ENCODE data around the gene SLC6A8.

Gene SLC6A8

GRCh38 chrX:153719238-153719637 lies 31.5 kb downstream of the SLC6A8 start:
- H2BK120ac ChIP-seq (ENCODE audit: low read depth, low read length), result no peak overlapping the region
- H3K14ac ChIP-seq (ENCODE audit: low read length), result no peak overlapping the region
- no peak overlapping the region for H2AFZ ChIP-seq (ENCODE audit: low read length)
- H3K23ac ChIP-seq (ENCODE audit: low read depth, low read length, poor library complexity), result no peak overlapping the region
- no peak for DNase-seq (ENCODE audit: low spot score)
- no peak overlapping the region for H2BK15ac ChIP-seq (ENCODE audit: low read length)
- no peak overlapping the region for H4K91ac ChIP-seq (ENCODE audit: low read depth, low read length, poor library complexity)
- no peak overlapping the region for H3K18ac ChIP-seq (ENCODE audit: low read length)
- H3K9me3 ChIP-seq (replicated peaks in 1 of 2; ENCODE audit: control insufficient read depth in 2 of 2, insufficient read depth in 1 of 2, low read depth in 1 of 2, low read length in 2 of 2), result no peaks in the 10 kb centered on the region
- no peak overlapping the region for H2BK12ac ChIP-seq (ENCODE audit: low read length)
- H3K4me3 ChIP-seq (ENCODE audit: low read length in 2 of 2), result no peak overlapping the region
- peaks cover 23 to 75% of the 10 kb centered on the region in 2 donors for H3K36me3 ChIP-seq (replicated peaks in 1 of 2; ENCODE audit: control insufficient read depth in 2 of 2, insufficient read depth in 2 of 2, low read length in 2 of 2)
- H3K9ac ChIP-seq (ENCODE audit: low read depth, low read length, poor library complexity), result no peak overlapping the region
- peaks cover 5% of the 10 kb centered on the region for H3K79me1 ChIP-seq (ENCODE audit: low read depth, low read length)
- peaks cover 6 to 9% of the 10 kb centered on the region in 2 donors for H3K4me1 ChIP-seq (ENCODE audit: control insufficient read depth in 2 of 2, insufficient read depth in 1 of 2, low read depth in 1 of 2, low read length in 2 of 2)
- WGBS, 2 donors (ENCODE audit: extremely low coverage in 2 of 2, insufficient read length in 2 of 2, insufficient replicate concordance in 1 of 2), result no CpG with 5 or more reads among the region's 2 CpGs
- H3K27me3 ChIP-seq (ENCODE audit: control insufficient read depth in 3 of 3, insufficient read depth in 3 of 3, low read depth in 1 of 3, low read length in 3 of 3), result peaks cover 0 to 4% (median 0%) of the 10 kb centered on the region in 3 experiments
- no peak overlapping the region for H3K27ac ChIP-seq (replicated peaks; ENCODE audit: low read length)
- H2BK5ac ChIP-seq (ENCODE audit: low read length), result no peak overlapping the region
- no peak overlapping the region for H4K8ac ChIP-seq (ENCODE audit: low read depth, low read length)
- no peak overlapping the region for H3K4ac ChIP-seq (ENCODE audit: low read length)
- no peak overlapping the region for H2AK5ac ChIP-seq (ENCODE audit: low read depth, low read length)
- H3K4me2 ChIP-seq (ENCODE audit: insufficient read depth, low read length, poor library complexity, severe bottlenecking), result no peak overlapping the region

GRCh38 chrX:153719701-153720100 lies 32.0 kb downstream of the SLC6A8 start:
- Histone ChIP-seq H3K18ac (ENCODE audit: low read length) (no peak overlapping the region), H3K36me3 (replicated peaks in 1 of 2; ENCODE audit: control insufficient read depth in 2 of 2, insufficient read depth in 2 of 2, low read length in 2 of 2) (peaks cover 19 to 70% of the 10 kb centered on the region in 2 donors), H4K8ac (ENCODE audit: low read depth, low read length) (no peak overlapping the region), H3K27me3 (ENCODE audit: control insufficient read depth in 3 of 3, insufficient read depth in 3 of 3, low read depth in 1 of 3, low read length in 3 of 3) (peaks cover 0 to 4% (median 0%) of the 10 kb centered on the region in 3 experiments), H3K4me2 (ENCODE audit: insufficient read depth, low read length, poor library complexity, severe bottlenecking) (no peak overlapping the region), H3K79me1 (ENCODE audit: low read depth, low read length) (peaks cover 5% of the 10 kb centered on the region), H4K91ac (ENCODE audit: low read depth, low read length, poor library complexity) (no peak overlapping the region), H2AFZ (ENCODE audit: low read length) (no peak overlapping the region), H3K14ac (ENCODE audit: low read length) (no peak overlapping the region), H3K27ac (replicated peaks; ENCODE audit: low read length) (no peak overlapping the region), H3K4me1 (ENCODE audit: control insufficient read depth in 2 of 2, insufficient read depth in 1 of 2, low read depth in 1 of 2, low read length in 2 of 2) (peaks cover 6 to 9% of the 10 kb centered on the region in 2 donors), H3K4me3 (ENCODE audit: low read length in 2 of 2) (no peak overlapping the region), H3K23ac (ENCODE audit: low read depth, low read length, poor library complexity) (no peak overlapping the region), H3K9ac (ENCODE audit: low read depth, low read length, poor library complexity) (no peak overlapping the region), H2BK15ac (ENCODE audit: low read length) (no peak overlapping the region), H3K9me3 (replicated peaks in 1 of 2; ENCODE audit: control insufficient read depth in 2 of 2, insufficient read depth in 1 of 2, low read depth in 1 of 2, low read length in 2 of 2) (no peaks in the 10 kb centered on the region), H2BK12ac (ENCODE audit: low read length) (no peak overlapping the region), H3K4ac (ENCODE audit: low read length) (no peak overlapping the region), H2AK5ac (ENCODE audit: low read depth, low read length) (no peak overlapping the region), H2BK120ac (ENCODE audit: low read depth, low read length) (no peak overlapping the region), H2BK5ac (ENCODE audit: low read length) (no peak overlapping the region)
- no CpG with 5 or more reads among the region's 2 CpGs for WGBS, 2 donors (ENCODE audit: extremely low coverage in 2 of 2, insufficient read length in 2 of 2, insufficient replicate concordance in 1 of 2)
- DNase-seq (ENCODE audit: low spot score), result no peak

GRCh38 chrX:153722704-153723350 lies 35.1 kb downstream of the SLC6A8 start:
- no peak for DNase-seq (ENCODE audit: low spot score)
- peaks cover 11 to 44% of the 10 kb centered on the region in 2 donors for H3K36me3 ChIP-seq (replicated peaks in 1 of 2; ENCODE audit: control insufficient read depth in 2 of 2, insufficient read depth in 2 of 2, low read length in 2 of 2)
- H2AFZ ChIP-seq (ENCODE audit: low read length), result no peak overlapping the region
- H3K4me1 ChIP-seq (ENCODE audit: control insufficient read depth in 2 of 2, insufficient read depth in 1 of 2, low read depth in 1 of 2, low read length in 2 of 2), result peaks cover 19 to 21% of the 10 kb centered on the region in 2 donors
- no peak overlapping the region for H2BK120ac ChIP-seq (ENCODE audit: low read depth, low read length)
- no peak overlapping the region for H2BK12ac ChIP-seq (ENCODE audit: low read length)
- H3K9ac ChIP-seq (ENCODE audit: low read depth, low read length, poor library complexity), result peak overlapping the region; percentile 91
- no peak overlapping the region for H3K14ac ChIP-seq (ENCODE audit: low read length)
- H3K9me3 ChIP-seq (replicated peaks in 1 of 2; ENCODE audit: control insufficient read depth in 2 of 2, insufficient read depth in 1 of 2, low read depth in 1 of 2, low read length in 2 of 2), result no peaks in the 10 kb centered on the region
- H2AK5ac ChIP-seq (ENCODE audit: low read depth, low read length), result no peak overlapping the region
- no peak overlapping the region for H3K18ac ChIP-seq (ENCODE audit: low read length)
- peaks cover 5% of the 10 kb centered on the region for H3K79me1 ChIP-seq (ENCODE audit: low read depth, low read length)
- no peak overlapping the region for H4K8ac ChIP-seq (ENCODE audit: low read depth, low read length)
- no peak overlapping the region for H2BK15ac ChIP-seq (ENCODE audit: low read length)
- H3K27me3 ChIP-seq (ENCODE audit: control insufficient read depth in 3 of 3, insufficient read depth in 3 of 3, low read depth in 1 of 3, low read length in 3 of 3), result peaks cover 0 to 4% (median 0%) of the 10 kb centered on the region in 3 experiments
- no peak overlapping the region for H2BK5ac ChIP-seq (ENCODE audit: low read length)
- no CpG with 5 or more reads among the region's 12 CpGs for WGBS, 2 donors (ENCODE audit: extremely low coverage in 2 of 2, insufficient read length in 2 of 2, insufficient replicate concordance in 1 of 2)
- H3K4me2 ChIP-seq (ENCODE audit: insufficient read depth, low read length, poor library complexity, severe bottlenecking), result peak overlapping the region; percentile 54
- H3K27ac ChIP-seq (replicated peaks; ENCODE audit: low read length), result no peak overlapping the region
- no peak overlapping the region for H3K4ac ChIP-seq (ENCODE audit: low read length)
- peak overlapping the region; percentile 66 to 88 for H3K4me3 ChIP-seq (ENCODE audit: low read length in 2 of 2)
- no peak overlapping the region for H4K91ac ChIP-seq (ENCODE audit: low read depth, low read length, poor library complexity)
- no peak overlapping the region for H3K23ac ChIP-seq (ENCODE audit: low read depth, low read length, poor library complexity)

DNA sequence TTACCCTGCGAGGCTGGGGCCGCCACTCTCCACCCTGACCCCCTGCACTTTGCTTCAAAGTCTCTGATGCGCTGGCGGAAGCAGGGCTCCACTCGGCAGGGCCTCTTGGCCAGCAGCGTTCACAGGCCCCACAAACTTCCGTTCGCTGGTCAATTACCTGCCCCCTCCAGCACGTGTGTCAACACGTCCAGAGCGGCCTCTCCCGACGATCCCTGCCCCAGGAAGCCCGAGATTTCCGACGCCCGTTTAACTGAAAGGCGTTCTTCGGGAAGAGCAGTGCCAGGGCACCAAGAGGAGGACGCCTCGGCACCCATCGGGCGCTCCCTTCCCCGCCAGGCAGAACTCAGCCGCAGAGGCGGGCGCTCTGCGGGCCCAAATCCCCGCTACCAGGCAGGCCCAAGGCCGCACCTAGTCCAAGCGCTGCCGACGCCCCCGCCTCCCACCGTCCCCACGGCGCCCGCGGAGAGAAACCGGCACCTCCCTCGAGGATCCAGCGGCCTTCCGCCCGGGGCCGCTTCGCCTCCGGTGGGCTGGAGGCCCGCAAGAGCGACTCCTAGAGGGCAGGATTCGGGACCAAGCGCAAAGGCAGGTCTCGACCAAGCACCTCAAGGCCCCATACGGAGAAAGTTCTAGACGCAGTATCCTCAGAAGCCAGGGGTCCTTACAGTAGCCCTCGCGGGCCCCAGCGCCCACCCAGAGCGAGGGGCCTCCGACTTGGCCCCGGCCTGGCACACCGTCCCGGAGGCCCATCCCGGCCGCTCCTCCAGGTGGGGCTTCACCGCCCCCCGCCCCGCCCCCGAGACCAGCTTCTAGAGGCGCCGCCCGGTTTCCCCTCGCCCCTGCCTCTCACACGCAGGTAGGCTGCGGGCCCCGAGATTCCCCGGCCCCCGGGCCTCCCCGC lies 35.9 kb downstream of the SLC6A8 start:
- Histone ChIP-seq H2AK5ac (ENCODE audit: low read depth, low read length) (no peak overlapping the region), H3K4me1 (ENCODE audit: control insufficient read depth in 2 of 2, insufficient read depth in 1 of 2, low read depth in 1 of 2, low read length in 2 of 2) (peaks cover 19 to 21% of the 10 kb centered on the region in 2 donors), H3K27ac (replicated peaks; ENCODE audit: low read length) (peak overlapping the region; percentile 31), H3K9ac (ENCODE audit: low read depth, low read length, poor library complexity) (peak overlapping the region; percentile 91), H3K23ac (ENCODE audit: low read depth, low read length, poor library complexity) (no peak overlapping the region), H2BK5ac (ENCODE audit: low read length) (no peak overlapping the region), H2BK120ac (ENCODE audit: low read depth, low read length) (no peak overlapping the region), H3K36me3 (replicated peaks in 1 of 2; ENCODE audit: control insufficient read depth in 2 of 2, insufficient read depth in 2 of 2, low read length in 2 of 2) (peaks cover 11 to 38% of the 10 kb centered on the region in 2 donors), H3K4me2 (ENCODE audit: insufficient read depth, low read length, poor library complexity, severe bottlenecking) (peak overlapping the region; percentile 54), H3K18ac (ENCODE audit: low read length) (peak overlapping the region; percentile 71), H2BK15ac (ENCODE audit: low read length) (no peak overlapping the region), H3K14ac (ENCODE audit: low read length) (no peak overlapping the region), H3K4ac (ENCODE audit: low read length) (no peak overlapping the region), H4K8ac (ENCODE audit: low read depth, low read length) (no peak overlapping the region), H2BK12ac (ENCODE audit: low read length) (no peak overlapping the region), H3K79me1 (ENCODE audit: low read depth, low read length) (peaks cover 5% of the 10 kb centered on the region), H4K91ac (ENCODE audit: low read depth, low read length, poor library complexity) (no peak overlapping the region), H2AFZ (ENCODE audit: low read length) (peak overlapping the region; percentile 76), H3K4me3 (ENCODE audit: low read length in 2 of 2) (peak overlapping the region; percentile 66 to 88), H3K27me3 (ENCODE audit: control insufficient read depth in 3 of 3, insufficient read depth in 3 of 3, low read depth in 1 of 3, low read length in 3 of 3) (peaks cover 0 to 4% (median 0%) of the 10 kb centered on the region in 3 experiments), H3K9me3 (replicated peaks in 1 of 2; ENCODE audit: control insufficient read depth in 2 of 2, insufficient read depth in 1 of 2, low read depth in 1 of 2, low read length in 2 of 2) (no peaks in the 10 kb centered on the region)
- peak; percentile 42 for DNase-seq (ENCODE audit: low spot score)
- WGBS, 2 donors (ENCODE audit: extremely low coverage in 2 of 2, insufficient read length in 2 of 2, insufficient replicate concordance in 1 of 2), result no CpG with 5 or more reads among the region's 78 CpGs
